GM19452 (cell line): Measurements from ENCODE around the gene RHOBTB3.

Source experiments
- ATAC-seq: cut with Tn5 transposase; IDR thresholded peaks from one replicate; pipeline ENCODE4 v1.9.1; 2021; ENCODE audit not compliant: unreplicated experiment

The RHOBTB3 gene

GRCh38 chr5:95838556-95838955, 107.4 kb downstream of the RHOBTB3 start:
- no peak for ATAC-seq

- no peak for ATAC-seq
Measured at GRCh38 chr5:95839658-95840057, 108.5 kb downstream of the RHOBTB3 start.

- no peak for ATAC-seq
Measured at GRCh38 chr5:95840956-95841705, 110.0 kb downstream of the RHOBTB3 start.

GRCh38 chr5:95841914-95842812, 111.0 kb downstream of the RHOBTB3 start:
- ATAC-seq = no peak

- peak; percentile 91 for ATAC-seq
Measured at GRCh38 chr5:95842854-95843544, 111.9 kb downstream of the RHOBTB3 start.

GRCh38 chr5:95843733-95844223, 112.6 kb downstream of the RHOBTB3 start:
- ATAC-seq = no peak

GRCh38 chr5:95845391-95845790, 114.3 kb downstream of the RHOBTB3 start:
- no peak for ATAC-seq
